NCI-H1694 (cell line): ENCODE results near the gene SALL1.

Experiments
- DNase-seq: peaks from one replicate; lab custom pipeline; 2025; lab: John Stamatoyannopoulos, UW

Gene SALL1

GRCh38 chr16:51111759-51112158 lies 39.3 kb downstream of the SALL1 start:
- no peak for DNase-seq

DNA sequence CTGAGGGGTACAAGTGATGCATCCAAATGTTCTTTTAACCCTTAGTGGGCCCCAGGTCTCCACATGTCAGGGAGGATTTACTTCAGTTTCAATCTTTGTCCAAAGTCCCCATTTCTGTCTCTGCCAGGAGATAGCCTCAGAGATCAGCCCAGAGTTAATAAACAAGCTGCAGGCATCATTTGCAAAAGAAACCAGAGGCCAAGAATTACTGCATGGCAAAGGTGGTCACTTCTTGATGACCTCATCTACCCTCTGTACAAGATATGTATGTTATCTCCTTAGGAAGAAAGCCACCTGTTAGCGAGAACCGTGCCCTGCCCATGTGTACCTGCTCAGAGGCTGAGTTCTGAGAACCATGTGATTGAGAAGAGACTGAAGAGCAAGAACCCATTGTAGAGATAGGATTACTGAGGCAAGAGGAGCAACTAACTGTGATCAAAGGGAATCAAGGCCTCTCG lies 40.3 kb downstream of the SALL1 start:
- no peak for DNase-seq

DNA sequence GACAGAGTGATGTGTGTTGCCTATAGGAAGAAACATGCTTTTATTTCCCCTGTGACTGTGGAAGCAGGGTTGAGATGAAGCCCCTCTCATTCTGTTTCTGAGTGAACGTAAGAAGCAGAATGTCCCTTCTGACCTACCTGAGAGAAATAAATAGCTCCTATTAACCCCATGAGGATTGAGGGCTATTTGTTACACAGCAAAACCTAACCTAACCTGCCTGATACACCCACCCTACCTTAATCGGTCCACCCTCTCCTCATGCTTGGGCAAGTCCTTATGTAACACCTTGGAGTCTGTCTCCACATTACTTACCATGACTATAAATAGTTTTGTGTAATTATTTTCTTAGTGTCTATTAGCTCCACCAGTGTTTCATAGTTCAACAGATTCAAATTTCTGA lies 41.9 kb downstream of the SALL1 start:
- no peak for DNase-seq

- no peak for DNase-seq
These were observed 43.3 kb downstream of the SALL1 start for GRCh38 chr16:51107742-51108141.

GRCh38 chr16:51106535-51106934 lies 44.5 kb downstream of the SALL1 start:
- no peak for DNase-seq

DNA sequence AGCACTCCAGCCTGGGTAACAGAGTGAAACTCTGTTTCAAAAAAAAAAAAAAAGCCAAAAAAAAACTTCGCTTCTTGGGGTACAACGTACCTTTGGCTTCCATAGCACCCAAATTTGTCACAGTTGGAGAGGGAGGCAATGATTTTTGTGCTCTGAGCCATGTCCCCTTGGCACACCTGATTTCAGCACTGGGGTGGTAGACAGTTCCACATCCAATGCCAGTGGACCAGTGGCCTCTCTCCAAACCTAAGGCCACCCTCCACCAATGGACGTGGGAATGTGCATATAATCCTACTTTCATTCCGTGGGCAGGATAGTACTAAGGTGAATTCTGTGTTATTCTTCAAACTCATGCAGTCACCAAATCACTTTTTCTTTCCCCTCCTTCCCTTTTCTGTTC lies 47.5 kb downstream of the SALL1 start:
- DNase-seq, result no peak

DNA sequence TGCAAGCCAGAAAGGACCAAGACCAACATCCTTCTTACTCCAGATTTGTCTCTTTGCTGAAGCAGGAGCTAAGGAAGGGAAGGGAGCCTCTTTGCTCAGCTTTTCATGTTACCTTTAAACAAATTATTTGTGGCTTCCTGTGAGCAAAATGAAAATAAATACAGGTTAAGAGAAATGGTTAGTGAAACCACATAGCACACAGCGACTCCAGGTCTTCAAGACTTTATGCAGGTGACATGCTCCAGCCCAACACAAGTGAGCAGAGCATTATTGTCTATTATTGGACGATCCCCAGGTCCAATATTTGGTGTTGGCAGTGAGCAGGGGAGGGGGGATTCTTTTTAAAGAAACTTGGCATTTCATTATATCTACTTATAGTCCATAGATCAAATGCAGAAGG lies 53.3 kb downstream of the SALL1 start:
- no peak for DNase-seq

DNA sequence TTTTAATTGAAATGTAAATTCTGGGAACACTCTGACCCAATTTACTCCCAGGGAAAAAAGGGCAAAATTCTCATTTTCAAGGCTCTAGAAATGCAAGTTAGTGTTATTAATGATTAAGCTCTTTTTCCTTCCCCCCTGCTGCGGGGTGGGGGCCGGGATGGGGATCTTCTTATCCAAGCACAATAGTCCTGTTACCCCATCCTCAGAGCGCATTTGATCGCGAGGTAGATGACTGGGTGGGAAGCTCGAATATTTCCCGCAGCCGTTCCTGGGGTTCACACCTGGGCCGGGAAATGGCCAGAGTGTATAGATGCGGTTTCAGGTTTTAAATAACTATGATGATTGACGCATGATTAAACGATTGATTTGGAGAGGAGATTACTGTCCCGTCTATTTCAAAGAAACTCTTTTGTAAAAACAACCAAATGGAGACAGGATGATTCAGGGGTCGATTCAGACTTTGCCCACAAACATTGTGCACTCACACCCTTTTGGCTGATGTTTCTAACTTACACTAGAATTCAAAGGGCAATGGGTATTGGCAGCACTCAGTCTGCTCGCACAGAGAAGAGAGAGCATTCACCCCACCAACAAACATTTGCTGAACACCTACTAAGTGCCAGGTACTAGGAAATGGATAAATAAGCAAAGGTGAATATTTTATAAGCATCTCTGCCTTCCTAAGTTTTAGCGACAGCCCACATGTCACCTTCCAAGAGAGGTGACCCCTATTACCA lies 55.0 kb downstream of the SALL1 start:
- no peak for DNase-seq

DNA sequence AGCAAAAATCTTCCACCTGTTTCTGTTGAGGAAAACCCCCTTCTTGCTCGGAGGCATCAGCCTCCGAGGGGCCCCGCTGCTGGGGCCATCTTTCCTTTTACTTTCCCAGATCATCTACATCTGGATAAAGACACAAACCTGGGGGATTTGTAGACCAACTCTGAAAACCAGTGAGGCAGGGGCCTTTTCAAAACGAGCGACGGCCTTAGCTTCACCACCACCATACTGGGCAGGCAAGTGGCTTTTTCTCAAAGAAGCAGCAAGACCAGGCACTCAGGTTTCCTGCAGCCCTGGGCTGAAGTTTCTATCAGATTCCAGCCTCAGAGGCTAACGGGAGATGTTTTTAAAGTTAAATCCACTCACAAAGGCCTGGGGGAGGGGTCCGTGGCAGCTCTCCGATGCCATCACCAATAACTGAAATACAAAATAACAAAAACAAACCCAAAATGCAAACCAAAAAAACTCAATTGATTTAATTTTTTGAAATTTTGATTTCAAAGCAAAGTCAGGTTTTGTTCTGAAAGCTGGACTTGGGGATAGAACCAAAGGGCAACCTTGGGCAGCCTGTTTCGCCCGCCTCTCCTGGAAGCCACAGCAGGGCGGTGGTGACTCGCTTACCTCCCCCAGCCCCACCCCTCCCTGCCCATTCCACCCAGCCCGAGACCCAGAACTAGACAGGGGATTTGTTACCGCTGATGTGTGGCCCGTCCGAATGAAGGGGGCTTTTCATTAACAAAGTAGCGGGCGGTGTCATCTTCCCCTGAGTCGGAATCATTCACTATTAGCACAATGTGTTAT lies 55.8 kb downstream of the SALL1 start:
- DNase-seq, result no peak

DNA sequence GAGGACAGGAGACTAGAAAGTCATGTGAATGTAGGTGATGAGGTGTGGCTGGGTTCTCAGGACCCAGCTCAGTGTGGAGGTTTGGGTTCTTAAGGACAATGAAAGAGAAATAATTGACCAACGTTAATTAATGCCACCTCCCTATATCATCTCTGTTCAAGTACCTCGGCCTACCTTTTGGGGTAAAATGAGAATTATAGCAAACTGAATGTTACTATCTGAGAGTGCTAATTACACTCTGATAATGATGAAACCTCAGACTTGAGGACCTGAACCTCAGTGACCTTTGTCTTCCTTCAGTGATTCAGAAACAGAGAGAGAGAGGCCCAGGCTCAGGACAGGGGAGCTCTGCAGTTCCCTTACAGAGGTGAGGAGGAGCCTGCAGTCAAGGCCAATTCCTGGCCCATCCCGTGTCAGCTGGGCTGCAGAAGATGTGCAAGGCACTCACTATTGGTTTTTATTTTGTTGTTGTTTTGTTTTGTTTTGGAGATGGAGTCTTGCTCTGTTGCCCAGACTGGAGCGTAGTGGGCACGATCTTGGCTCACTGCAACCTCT lies 57.3 kb downstream of the SALL1 start:
- no peak for DNase-seq
